Progenitor cell of endocrine pancreas (in vitro differentiated cells): Measurements from ENCODE around the gene CDH4. TPM values are rescaled to one million over a fixed set of nuclear protein-coding genes. Genes with fewer than 3 reads are reported as not detected.

Source experiments
- DNase-seq: peaks from one replicate; pipeline ENCODE4 v3.0.0; 2021; ENCODE audit warnings: low spot score; ENCODE audit not compliant: unreplicated experiment
- H3K27ac Mint-ChIP-seq: 2 replicates; pipeline ENCODE4 v1.8.0; 2021; ENCODE audit warnings: mild to moderate bottlenecking, moderate library complexity, mixed read lengths
- H3K27me3 Mint-ChIP-seq: 2 replicates; pipeline ENCODE4 v1.8.0; 2021; ENCODE audit warnings: mixed read lengths
- H3K36me3 Mint-ChIP-seq: 2 replicates; pipeline ENCODE4 v1.8.0; 2022; ENCODE audit warnings: mixed read lengths; ENCODE audit not compliant: insufficient read depth
- H3K4me1 Mint-ChIP-seq: 2 replicates; pipeline ENCODE4 v1.8.0; 2021; ENCODE audit warnings: low read depth, mixed read lengths
- H3K4me3 Mint-ChIP-seq: 2 replicates; pipeline ENCODE4 v1.8.0; 2021; ENCODE audit warnings: low read depth, mild to moderate bottlenecking, moderate library complexity, mixed read lengths
- H3K9me3 Mint-ChIP-seq: 2 replicates; pipeline ENCODE4 v1.8.0; 2021; ENCODE audit warnings: low read depth, mixed read lengths
- CTCF ChIP-seq: fragments of 200-600 bp; sonication (generic); IDR thresholded peaks from one replicate; pipeline ENCODE4 v1.5.0; 2021; ENCODE audit warnings: antibody characterized with exemption, mild to moderate bottlenecking; ENCODE audit not compliant: unreplicated experiment
- total RNA-seq: library from RNA; stranded (reverse); gene quantifications from 2 replicates; pipeline ENCODE4 v1.2.1, GENCODE V29; 2021

The CDH4 gene
- total RNA-seq, 1 donor from 2014 or later: 0.43 TPM

- H3K36me3 Mint-ChIP-seq: no peaks in the 10 kb centered on the region
- peaks cover 12% of the 10 kb centered on the region for H3K27me3 Mint-ChIP-seq
- DNase-seq: no peak
- no peaks in the 10 kb centered on the region for H3K9me3 Mint-ChIP-seq
- H3K4me1 Mint-ChIP-seq: no peaks in the 10 kb centered on the region
- no peak overlapping the region for H3K27ac Mint-ChIP-seq
- no peak for TF ChIP-seq CTCF
- H3K4me3 Mint-ChIP-seq: no peak overlapping the region
Observed at GRCh38 chr20:61755971-61756845, 504.1 kb downstream of the CDH4 start.

GRCh38 chr20:61756966-61757677 is 505.1 kb downstream of the CDH4 start:
- no peaks in the 10 kb centered on the region for H3K9me3 Mint-ChIP-seq
- no peak for TF ChIP-seq CTCF
- H3K4me1 Mint-ChIP-seq: no peaks in the 10 kb centered on the region
- no peak overlapping the region for H3K27ac Mint-ChIP-seq
- H3K27me3 Mint-ChIP-seq: peaks cover 17% of the 10 kb centered on the region
- no peak overlapping the region for H3K4me3 Mint-ChIP-seq
- no peak for DNase-seq
- H3K36me3 Mint-ChIP-seq: no peaks in the 10 kb centered on the region

DNA sequence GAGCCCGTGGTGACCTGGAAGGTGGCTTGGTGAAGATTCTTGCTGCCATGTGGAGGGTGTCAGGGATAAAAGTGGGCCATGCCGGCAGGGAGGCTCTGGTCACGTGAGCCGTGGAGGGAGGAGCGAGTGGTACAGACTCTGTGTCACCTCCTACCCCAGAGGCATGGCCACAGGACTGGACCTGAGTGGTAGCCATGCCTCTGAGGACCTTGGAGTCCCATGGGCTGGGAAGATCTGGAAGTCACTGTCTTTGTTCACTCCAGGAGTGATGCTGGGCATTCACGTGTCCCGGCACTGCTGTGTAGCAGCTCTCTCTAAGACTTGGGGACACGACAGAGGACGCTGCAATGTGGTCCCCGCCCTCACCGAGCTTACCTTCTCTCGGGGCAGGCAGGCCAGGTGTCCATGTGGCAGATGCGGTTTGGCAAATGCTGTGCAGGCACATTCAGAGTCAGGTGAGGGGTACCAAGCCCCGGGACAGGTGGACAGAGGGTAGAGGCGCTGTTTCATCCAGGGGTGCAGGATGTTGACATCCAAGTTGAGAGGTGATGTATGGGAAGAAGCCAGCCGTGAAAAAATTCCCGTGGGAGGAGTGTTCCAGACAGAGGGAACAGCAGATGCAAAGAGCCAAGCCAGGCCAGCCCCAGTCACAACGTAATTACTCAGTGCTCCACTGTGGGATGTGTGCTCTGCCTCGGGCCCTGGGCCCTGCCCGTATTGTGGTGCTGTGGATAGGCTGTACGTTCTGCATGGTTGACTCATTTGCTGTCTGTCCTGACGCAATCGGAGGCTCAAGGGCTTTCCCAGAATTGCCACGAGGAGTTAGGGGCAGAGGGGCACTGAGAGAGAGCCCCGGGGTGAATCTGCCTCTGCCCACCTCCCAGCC is 505.9 kb downstream of the CDH4 start:
- Mint-ChIP-seq H3K27me3 (peaks cover 18% of the 10 kb centered on the region), H3K27ac (no peak overlapping the region), H3K4me1 (no peaks in the 10 kb centered on the region), H3K4me3 (no peak overlapping the region), H3K36me3 (no peaks in the 10 kb centered on the region), H3K9me3 (no peaks in the 10 kb centered on the region)
- no peak for TF ChIP-seq CTCF
- no peak for DNase-seq

DNA sequence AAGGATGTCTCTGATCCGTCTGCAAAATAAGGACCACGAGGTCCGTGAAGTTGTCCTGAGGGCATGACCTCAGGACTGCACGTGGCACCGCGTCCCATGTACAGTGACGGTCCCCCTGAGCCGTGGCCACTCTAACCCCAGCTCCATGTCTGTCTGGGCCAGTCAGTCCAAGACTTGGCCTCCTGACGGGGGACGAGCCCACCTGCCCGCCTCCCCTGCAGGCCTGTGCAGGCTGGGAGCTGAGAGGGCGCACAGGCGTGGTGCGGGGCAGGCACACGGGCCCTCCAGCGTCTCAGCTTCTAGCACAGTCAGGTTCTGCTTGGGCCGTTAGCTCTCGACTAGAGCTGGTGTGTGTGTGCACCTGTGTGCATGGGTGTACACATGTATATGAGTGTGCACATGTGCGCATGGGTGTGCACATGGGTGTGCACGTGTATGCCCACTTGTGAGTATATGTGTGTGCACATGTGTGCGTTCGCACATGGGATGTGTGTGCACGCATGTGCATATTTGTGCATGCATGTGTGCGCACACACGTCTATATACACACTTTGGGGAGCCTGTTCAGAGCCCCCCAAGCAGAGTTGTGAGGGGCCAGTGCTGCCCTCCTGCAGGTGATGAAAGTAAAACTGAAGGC is 506.6 kb downstream of the CDH4 start:
- Mint-ChIP-seq H3K9me3 (no peaks in the 10 kb centered on the region), H3K27ac (no peak overlapping the region), H3K4me1 (no peaks in the 10 kb centered on the region), H3K27me3 (peaks cover 21% of the 10 kb centered on the region), H3K4me3 (no peak overlapping the region), H3K36me3 (no peaks in the 10 kb centered on the region)
- no peak for DNase-seq
- TF ChIP-seq CTCF: no peak
